ENCODE measurements around the gene NYNRIN. TPM values are rescaled to one million over a fixed set of nuclear protein-coding genes. Genes with fewer than 3 reads are reported as not detected.

Gene NYNRIN
- total RNA-seq, 2 experiments from 2014 or later: 0.07 to 0.16 TPM

DNA sequence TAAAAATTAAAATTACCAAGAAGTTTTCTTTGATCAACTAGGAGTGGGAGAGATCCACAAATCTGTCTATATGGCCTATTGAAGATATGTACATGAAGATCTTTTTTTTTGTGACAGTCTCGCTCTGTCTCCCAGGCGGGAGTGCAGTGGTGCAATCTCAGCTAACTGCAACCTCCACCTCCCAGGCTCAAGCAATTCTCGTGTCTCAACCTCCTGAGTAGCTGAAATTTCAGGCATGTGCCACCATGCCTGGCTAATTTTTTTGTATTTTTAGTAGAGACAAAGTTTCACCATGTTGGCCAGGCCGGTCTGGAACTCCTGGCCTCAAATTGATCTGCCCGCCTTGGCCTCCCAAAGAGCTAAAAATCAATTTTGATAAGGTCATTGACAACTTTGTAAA is 35.4 kb upstream of the NYNRIN start:
- Mint-ChIP-seq H3K9me3 (ENCODE audit: low read depth) (no peaks in the 10 kb centered on the region), H3K27ac (no peak overlapping the region), H3K4me1 (peaks cover 25% of the 10 kb centered on the region), H3K4me3 (no peak overlapping the region), H3K36me3 (ENCODE audit: low read depth) (no peaks in the 10 kb centered on the region), H3K27me3 (peaks cover 38% of the 10 kb centered on the region)
- DNase-seq: no peak
- intact Hi-C loops (cut with DNase I, micrococcal nuclease): no loop called here
- ATAC-seq: no peak
- CTCF ChIA-PET: interaction anchor here (0.7 to 3.7 kb wide), 6 partner anchors 30 to 74 kb away, joined by 3 to 27 read pairs (median 6); no protein-coding TSS in a partner anchor
- POLR2A ChIA-PET: no interaction called here

DNA sequence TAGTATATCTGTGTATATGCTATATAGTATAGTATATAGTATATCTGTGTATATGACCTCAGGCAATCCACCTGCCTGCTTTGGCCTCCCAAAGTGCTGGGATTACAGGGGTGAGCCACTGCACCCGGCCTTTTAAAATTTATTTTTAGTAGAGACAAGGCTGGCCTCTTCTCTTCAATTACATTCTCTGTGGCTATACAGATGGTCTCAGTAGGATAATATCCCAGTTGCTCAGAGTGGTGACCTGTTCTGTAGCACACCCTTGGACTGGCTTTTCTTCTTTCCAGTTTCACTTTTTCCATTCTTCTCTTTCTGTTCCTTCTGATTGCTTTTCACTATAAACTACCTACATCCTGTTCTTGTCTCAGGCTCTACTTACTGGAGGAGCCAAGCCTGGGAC is 34.0 kb upstream of the NYNRIN start:
- H3K4me1 Mint-ChIP-seq: peaks cover 28% of the 10 kb centered on the region
- H3K4me3 Mint-ChIP-seq: no peak overlapping the region
- intact Hi-C loops (cut with DNase I, micrococcal nuclease): loop anchor here (1.0 kb wide), 1 partner anchor 66 kb away; no protein-coding TSS in a partner anchor
- ChIA-PET CTCF (interaction anchor here (0.7 to 2.3 kb wide), 12 partner anchors 7 to 258 kb away, joined by 3 to 34 read pairs (median 6); partner anchors contain the start of gene RIPK3), POLR2A (no interaction called here)
- DNase-seq (no peak), ATAC-seq (no peak)
- H3K27ac Mint-ChIP-seq: no peak overlapping the region
- no peaks in the 10 kb centered on the region for H3K9me3 Mint-ChIP-seq (ENCODE audit: low read depth)
- no peaks in the 10 kb centered on the region for H3K36me3 Mint-ChIP-seq (ENCODE audit: low read depth)
- H3K27me3 Mint-ChIP-seq: peaks cover 42% of the 10 kb centered on the region

DNA sequence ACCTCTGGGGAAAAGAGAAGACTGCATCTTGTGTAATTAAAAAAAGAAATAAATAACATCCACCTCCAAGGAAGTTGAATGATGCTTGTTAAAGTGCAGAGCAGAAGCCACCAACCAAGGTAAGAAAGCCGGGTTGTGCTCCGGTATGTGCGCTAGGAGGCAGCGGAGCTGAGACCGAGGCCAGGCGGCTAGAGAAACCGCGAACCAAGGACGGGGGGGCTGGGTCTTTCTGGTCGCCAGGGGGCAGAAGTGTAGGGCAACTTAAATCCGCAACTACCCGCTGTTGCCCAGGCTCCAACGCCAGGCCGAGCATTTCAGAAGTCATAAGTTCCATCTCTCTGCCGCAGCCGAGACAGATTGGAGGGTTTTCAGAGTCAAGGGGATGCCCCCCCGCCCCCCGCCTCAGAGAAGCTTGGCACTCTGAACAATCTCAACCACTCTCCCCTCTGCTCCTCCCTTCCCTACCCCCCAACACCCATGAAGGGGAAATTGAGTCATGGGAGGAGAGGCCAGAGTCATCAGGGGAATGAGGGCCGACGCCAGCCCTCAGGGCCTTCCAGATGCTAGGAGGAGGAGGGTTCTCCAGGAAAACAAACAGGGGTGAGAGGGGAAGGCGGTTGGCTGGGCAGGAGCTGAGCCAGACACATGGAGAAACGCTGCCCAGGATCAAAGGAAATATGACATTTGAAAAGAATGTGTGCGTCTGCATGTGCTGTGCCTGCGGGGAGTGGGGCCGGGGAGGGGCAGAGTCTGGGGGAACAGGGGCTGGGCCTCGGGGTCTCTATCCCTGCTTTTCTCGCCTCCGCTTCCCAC is 33.0 kb upstream of the NYNRIN start:
- CTCF ChIA-PET: interaction anchor here (0.6 to 2.3 kb wide), 22 partner anchors 8 to 257 kb away, joined by 3 to 34 read pairs (median 4); partner anchors contain the start of genes CIDEB and RIPK3
- Mint-ChIP-seq H3K4me3 (peak overlapping the region; percentile 65), H3K36me3 (ENCODE audit: low read depth) (no peaks in the 10 kb centered on the region), H3K27ac (no peak overlapping the region), H3K9me3 (ENCODE audit: low read depth) (no peaks in the 10 kb centered on the region), H3K4me1 (peaks cover 28% of the 10 kb centered on the region), H3K27me3 (peaks cover 39% of the 10 kb centered on the region)
- ATAC-seq (peak; percentile 74), DNase-seq (peak; percentile 82)
- intact Hi-C loops (cut with DNase I, micrococcal nuclease): loop anchor here (1.0 to 2.0 kb wide), 4 partner anchors 25 to 70 kb away; partner anchors contain the start of gene ADCY4 (in 1 of the 2)
- POLR2A ChIA-PET: interaction anchor here (0.6 to 1.0 kb wide), 2 partner anchors 43 to 66 kb away, joined by 3 to 4 read pairs; no protein-coding TSS in a partner anchor

DNA sequence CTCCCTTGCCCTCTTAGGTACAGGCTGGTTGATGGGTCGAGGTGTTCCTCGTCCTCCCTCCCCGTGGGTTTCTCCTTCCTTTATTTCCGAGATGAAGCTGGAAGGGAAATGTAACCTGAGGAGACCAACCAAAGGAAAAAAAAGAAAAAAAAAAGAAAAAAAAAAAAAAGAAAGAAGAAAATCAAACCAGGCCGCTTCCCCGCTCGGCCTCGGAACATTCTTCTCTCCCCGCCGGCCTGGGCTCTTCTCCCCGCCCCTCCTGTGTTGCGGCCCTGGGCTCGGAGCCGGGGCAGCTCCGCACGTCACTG is 32.4 kb upstream of the NYNRIN start:
- H3K27ac Mint-ChIP-seq: no peak overlapping the region
- no peaks in the 10 kb centered on the region for H3K9me3 Mint-ChIP-seq (ENCODE audit: low read depth)
- peaks cover 28% of the 10 kb centered on the region for H3K4me1 Mint-ChIP-seq
- H3K36me3 Mint-ChIP-seq (ENCODE audit: low read depth): no peaks in the 10 kb centered on the region
- ATAC-seq (peak; percentile 14), DNase-seq (no peak)
- ChIA-PET POLR2A (interaction anchor here (0.6 kb wide), 1 partner anchor 42 kb away, joined by 3 read pairs; no protein-coding TSS in a partner anchor), CTCF (interaction anchor here (0.6 to 2.3 kb wide), 11 partner anchors 9 to 75 kb away, joined by 3 to 34 read pairs (median 7); partner anchors contain the start of gene RIPK3)
- intact Hi-C loops (cut with DNase I, micrococcal nuclease): loop anchor here (1.0 to 2.0 kb wide), 3 partner anchors 26 to 70 kb away; partner anchors contain the start of gene ADCY4 (in 1 of the 2)
- no peak overlapping the region for H3K4me3 Mint-ChIP-seq
- H3K27me3 Mint-ChIP-seq: peaks cover 39% of the 10 kb centered on the region

DNA sequence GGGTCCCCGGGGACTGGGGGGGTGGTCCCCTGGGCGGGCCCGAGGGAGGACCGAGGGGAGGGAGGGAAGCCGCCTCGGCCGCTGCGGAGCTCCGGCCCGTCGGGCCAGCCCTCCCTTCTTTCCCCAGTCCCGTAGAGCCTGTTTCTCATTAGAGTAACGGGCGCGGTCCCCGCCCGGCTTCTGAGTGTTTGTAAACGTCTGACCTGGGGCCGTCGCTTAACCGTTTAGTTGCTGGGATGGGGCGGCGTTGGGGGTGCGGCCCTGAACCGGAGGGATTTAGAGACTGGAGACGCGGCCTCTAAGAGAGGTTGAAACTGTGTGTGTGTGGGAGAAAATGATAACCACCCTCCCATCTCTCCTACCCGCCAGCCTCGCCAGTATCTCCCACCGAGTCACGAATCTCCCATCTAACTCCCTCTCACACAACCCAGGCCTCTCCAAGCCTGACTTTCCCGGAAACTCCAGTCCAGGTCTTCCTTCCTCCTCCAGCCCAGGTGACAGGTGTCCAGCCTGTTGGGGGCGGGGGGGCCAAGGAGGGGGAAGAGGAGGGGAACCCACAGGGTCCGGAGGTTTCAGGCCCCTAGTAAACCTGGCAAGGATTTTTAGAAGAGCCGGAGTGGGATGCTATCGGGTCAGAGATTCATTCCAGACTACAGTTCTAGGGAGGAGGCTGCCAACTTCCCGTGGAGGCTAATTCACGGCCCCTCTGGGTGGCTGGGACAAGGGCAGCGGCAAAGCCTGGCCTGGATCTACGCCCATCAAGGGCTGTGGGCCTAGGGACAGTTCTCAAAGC is 31.9 kb upstream of the NYNRIN start:
- ATAC-seq: peak; percentile 21
- DNase-seq: peak; percentile 47
- no peaks in the 10 kb centered on the region for H3K9me3 Mint-ChIP-seq (ENCODE audit: low read depth)
- peaks cover 41% of the 10 kb centered on the region for H3K27me3 Mint-ChIP-seq
- ChIA-PET CTCF (interaction anchor here (0.6 to 2.3 kb wide), 10 partner anchors 10 to 75 kb away, joined by 3 to 34 read pairs (median 6); partner anchors contain the start of gene RIPK3), POLR2A (interaction anchor here (0.6 kb wide), 1 partner anchor 42 kb away, joined by 3 read pairs; no protein-coding TSS in a partner anchor)
- H3K36me3 Mint-ChIP-seq (ENCODE audit: low read depth): no peaks in the 10 kb centered on the region
- peak overlapping the region; percentile 23 for H3K4me3 Mint-ChIP-seq
- H3K27ac Mint-ChIP-seq: no peak overlapping the region
- peaks cover 28% of the 10 kb centered on the region for H3K4me1 Mint-ChIP-seq
- intact Hi-C loops (cut with DNase I, micrococcal nuclease): loop anchor here (1.0 to 2.0 kb wide), 3 partner anchors 26 to 69 kb away; partner anchors contain the start of gene ADCY4 (in 1 of the 2)

DNA sequence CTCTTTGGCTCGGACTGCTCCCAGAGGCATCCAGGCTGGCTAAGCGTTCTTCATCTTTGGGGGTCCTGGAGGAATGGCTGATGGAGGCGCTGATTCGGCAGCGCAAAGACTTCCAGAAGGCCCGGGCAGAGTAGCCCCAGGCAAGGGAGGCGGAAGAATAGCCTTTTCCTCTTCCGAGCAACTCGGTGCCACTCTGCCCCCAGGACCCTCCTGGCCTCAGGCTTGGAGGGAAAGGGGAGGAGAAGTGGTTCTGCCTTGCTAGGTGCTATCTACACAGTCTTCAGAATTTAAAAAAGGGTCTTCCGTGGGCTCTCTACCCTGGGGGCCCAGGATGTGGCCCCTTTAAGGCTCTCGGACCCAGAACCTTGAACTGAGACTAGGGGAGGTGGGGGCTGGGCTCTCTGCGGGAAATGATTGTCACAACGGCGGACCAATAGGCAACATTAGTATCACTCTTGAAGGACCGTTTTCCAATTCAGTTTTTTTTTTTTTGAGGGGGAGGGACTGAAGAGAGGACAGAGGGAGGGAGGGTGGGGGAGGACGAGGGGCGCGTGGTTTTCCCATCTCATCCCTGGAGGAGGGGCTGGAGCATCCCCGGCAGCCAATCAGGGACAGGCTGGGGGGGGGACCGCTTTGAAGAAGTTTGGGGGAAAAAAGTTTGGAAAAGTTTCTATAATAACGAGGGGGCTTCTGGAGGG is 31.1 kb upstream of the NYNRIN start, which contains the start of gene NFATC4:
TSS of gene NFATC4 (plus strand) at position 671 of the 698 bp plus-strand sequence. CDS start 157 bp downstream, outside the sequence.
- CTCF ChIA-PET: no interaction called here
- POLR2A ChIA-PET: no interaction called here
- ATAC-seq: no peak
- Mint-ChIP-seq H3K4me3 (peak within 1 kb of the TSS; percentile 23), H3K27ac (no peak within 1 kb of the TSS), H3K27me3 (peaks cover 41% of the 10 kb centered on the region), H3K9me3 (ENCODE audit: low read depth) (no peaks in the 10 kb centered on the region), H3K36me3 (ENCODE audit: low read depth) (no peaks in the 10 kb centered on the region), H3K4me1 (peaks cover 28% of the 10 kb centered on the region)
- intact Hi-C loops (cut with DNase I, micrococcal nuclease): loop anchor here (2.0 kb wide), 2 partner anchors 27 to 33 kb away; partner anchors contain the start of gene ADCY4 (in 1 of the 2)
- peak; percentile 43 for DNase-seq

DNA sequence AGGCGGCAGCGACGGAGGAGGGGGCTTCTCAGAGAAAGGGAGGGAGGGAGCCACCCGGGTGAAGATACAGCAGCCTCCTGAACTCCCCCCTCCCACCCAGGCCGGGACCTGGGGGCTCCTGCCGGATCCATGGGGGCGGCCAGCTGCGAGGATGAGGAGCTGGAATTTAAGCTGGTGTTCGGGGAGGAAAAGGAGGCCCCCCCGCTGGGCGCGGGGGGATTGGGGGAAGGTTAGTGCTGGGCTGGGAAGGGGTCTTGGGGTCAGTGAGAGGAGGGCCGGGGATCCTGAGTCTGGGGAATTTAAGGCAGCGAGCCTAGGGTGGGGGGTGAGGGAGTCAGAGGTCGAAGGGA is 30.6 kb upstream of the NYNRIN start:
- Mint-ChIP-seq H3K4me1 (peaks cover 28% of the 10 kb centered on the region), H3K9me3 (ENCODE audit: low read depth) (no peaks in the 10 kb centered on the region), H3K27me3 (peaks cover 38% of the 10 kb centered on the region), H3K27ac (no peak overlapping the region), H3K4me3 (peak overlapping the region; percentile 23), H3K36me3 (ENCODE audit: low read depth) (no peaks in the 10 kb centered on the region)
- intact Hi-C loops (cut with DNase I, micrococcal nuclease): no loop called here
- DNase-seq: no peak
- CTCF ChIA-PET: interaction anchor here (0.6 kb wide), 1 partner anchor 17 kb away, joined by 3 read pairs; no protein-coding TSS in a partner anchor
- POLR2A ChIA-PET: no interaction called here
- no peak for ATAC-seq

DNA sequence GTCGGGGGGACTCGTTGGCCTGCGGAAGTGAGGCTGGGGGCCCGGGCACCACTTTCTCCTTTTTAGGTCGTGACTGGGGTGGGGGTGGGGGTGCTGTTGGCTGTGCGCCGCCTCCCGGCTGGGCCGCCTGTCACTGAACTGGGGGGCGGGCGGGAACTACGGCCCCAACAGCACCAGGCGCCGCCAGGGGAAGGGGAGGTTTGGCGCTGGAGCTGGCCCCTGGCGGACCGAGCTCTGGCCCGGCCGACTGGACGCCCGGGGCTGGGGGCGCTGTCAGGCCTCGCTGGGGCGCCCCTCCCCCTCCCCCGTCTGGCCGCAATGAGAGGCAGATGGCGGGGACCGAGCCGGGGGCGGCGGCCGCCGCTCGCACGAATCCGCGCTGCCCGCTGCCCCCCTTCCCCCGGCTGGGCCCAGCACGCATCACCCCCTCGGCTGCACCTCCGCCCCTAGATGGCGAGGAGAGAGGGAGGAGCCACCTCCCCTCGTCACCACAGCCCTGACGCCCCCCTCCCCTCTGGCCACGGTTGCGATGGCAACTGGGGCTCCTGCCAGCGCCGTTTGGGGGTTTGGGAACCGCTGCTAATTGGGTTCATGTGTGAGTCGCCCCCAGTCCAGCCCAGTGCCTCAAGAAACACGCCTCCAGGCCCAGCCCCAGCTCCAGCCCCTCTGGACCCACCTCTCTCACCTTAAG is 30.1 kb upstream of the NYNRIN start:
- no peak overlapping the region for H3K27ac Mint-ChIP-seq
- H3K9me3 Mint-ChIP-seq (ENCODE audit: low read depth): no peaks in the 10 kb centered on the region
- H3K4me1 Mint-ChIP-seq: peaks cover 28% of the 10 kb centered on the region
- no peaks in the 10 kb centered on the region for H3K36me3 Mint-ChIP-seq (ENCODE audit: low read depth)
- POLR2A ChIA-PET: no interaction called here
- DNase-seq (peak; percentile 28), ATAC-seq (no peak)
- intact Hi-C loops (cut with DNase I, micrococcal nuclease): no loop called here
- peak overlapping the region; percentile 23 for H3K4me3 Mint-ChIP-seq
- H3K27me3 Mint-ChIP-seq: peaks cover 36% of the 10 kb centered on the region
- CTCF ChIA-PET: interaction anchor here (0.6 kb wide), 1 partner anchor 18 kb away, joined by 3 read pairs; no protein-coding TSS in a partner anchor

DNA sequence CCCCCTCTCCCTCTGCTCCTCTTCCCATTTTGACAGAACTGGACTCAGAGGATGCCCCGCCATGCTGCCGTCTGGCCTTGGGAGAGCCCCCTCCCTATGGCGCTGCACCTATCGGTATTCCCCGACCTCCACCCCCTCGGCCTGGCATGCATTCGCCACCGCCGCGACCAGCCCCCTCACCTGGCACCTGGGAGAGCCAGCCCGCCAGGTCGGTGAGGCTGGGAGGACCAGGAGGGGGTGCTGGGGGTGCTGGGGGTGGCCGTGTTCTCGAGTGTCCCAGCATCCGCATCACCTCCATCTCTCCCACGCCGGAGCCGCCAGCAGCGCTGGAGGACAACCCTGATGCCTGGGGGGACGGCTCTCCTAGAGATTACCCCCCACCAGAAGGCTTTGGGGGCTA is 29.3 kb upstream of the NYNRIN start:
- ChIA-PET POLR2A (no interaction called here), CTCF (interaction anchor here (2.1 kb wide), 1 partner anchor 36 kb away, joined by 6 read pairs; no protein-coding TSS in a partner anchor)
- H3K9me3 Mint-ChIP-seq (ENCODE audit: low read depth): no peaks in the 10 kb centered on the region
- intact Hi-C loops (cut with DNase I, micrococcal nuclease): no loop called here
- H3K4me1 Mint-ChIP-seq: peaks cover 28% of the 10 kb centered on the region
- no peaks in the 10 kb centered on the region for H3K36me3 Mint-ChIP-seq (ENCODE audit: low read depth)
- ATAC-seq: no peak
- H3K4me3 Mint-ChIP-seq: no peak overlapping the region
- H3K27ac Mint-ChIP-seq: no peak overlapping the region
- peaks cover 36% of the 10 kb centered on the region for H3K27me3 Mint-ChIP-seq
- no peak for DNase-seq

DNA sequence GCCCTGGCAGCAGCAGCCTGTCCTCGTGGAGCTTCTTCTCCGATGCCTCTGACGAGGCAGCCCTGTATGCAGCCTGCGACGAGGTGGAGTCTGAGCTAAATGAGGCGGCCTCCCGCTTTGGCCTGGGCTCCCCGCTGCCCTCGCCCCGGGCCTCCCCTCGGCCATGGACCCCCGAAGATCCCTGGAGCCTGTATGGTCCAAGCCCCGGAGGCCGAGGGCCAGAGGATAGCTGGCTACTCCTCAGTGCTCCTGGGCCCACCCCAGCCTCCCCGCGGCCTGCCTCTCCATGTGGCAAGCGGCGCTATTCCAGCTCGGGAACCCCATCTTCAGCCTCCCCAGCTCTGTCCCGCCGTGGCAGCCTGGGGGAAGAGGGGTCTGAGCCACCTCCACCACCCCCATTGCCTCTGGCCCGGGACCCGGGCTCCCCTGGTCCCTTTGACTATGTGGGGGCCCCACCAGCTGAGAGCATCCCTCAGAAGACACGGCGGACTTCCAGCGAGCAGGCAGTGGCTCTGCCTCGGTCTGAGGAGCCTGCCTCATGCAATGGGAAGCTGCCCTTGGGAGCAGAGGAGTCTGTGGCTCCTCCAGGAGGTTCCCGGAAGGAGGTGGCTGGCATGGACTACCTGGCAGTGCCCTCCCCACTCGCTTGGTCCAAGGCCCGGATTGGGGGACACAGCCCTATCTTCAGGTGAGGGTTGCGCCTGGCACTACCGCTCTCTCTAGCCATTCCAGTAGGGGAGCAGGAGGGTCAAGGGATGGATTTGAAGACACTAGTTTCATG is 28.7 kb upstream of the NYNRIN start:
- Mint-ChIP-seq H3K27ac (no peak overlapping the region), H3K9me3 (ENCODE audit: low read depth) (no peaks in the 10 kb centered on the region), H3K4me3 (no peak overlapping the region), H3K27me3 (peaks cover 33% of the 10 kb centered on the region), H3K36me3 (ENCODE audit: low read depth) (no peaks in the 10 kb centered on the region), H3K4me1 (peaks cover 28% of the 10 kb centered on the region)
- CTCF ChIA-PET: interaction anchor here (0.9 to 2.5 kb wide), 4 partner anchors 29 to 67 kb away, joined by 3 to 9 read pairs (median 6); partner anchors contain the start of gene KHNYN
- ATAC-seq (no peak), DNase-seq (no peak)
- POLR2A ChIA-PET: no interaction called here
- intact Hi-C loops (cut with DNase I, micrococcal nuclease): no loop called here

Data from activated CD4-positive, alpha-beta T cell treated with anti-CD3 and anti-CD28 coated beads for 36 hours (primary cell).